Activated naive CD8-positive, alpha-beta T cell treated with anti-CD3 and anti-CD28 coated beads, Interleukin-2, amount 50 U/mL, for 24 hours (primary cell): ENCODE results near the gene THOP1.
"Not testable (repeated sequence)": the region's sequence is repeated elsewhere in the genome, so short reads cannot be mapped to it uniquely, and the experiment has no call there.

ENCODE experiments used
- ATAC-seq: fragments of 150-1000 bp; cut with Tn5 transposase; one replicate; pipeline ENCODE4 v1.10.0; 2021
- DNase-seq: peaks from one replicate; pipeline ENCODE4 v3.0.0; 2021
- H3K27ac Mint-ChIP-seq: one replicate; pipeline ENCODE4 v1.8.0; 2021; ENCODE audit warnings: mild to moderate bottlenecking, mixed read lengths
- H3K27me3 Mint-ChIP-seq: one replicate; pipeline ENCODE4 v1.8.0; 2021; ENCODE audit warnings: mixed read lengths
- H3K36me3 Mint-ChIP-seq: one replicate; pipeline ENCODE4 v1.8.0; 2021; ENCODE audit warnings: low read depth, mixed read lengths
- H3K4me1 Mint-ChIP-seq: one replicate; pipeline ENCODE4 v1.8.0; 2021; ENCODE audit warnings: mixed read lengths
- H3K4me3 Mint-ChIP-seq: one replicate; pipeline ENCODE4 v1.8.0; 2021; ENCODE audit warnings: mild to moderate bottlenecking, moderate library complexity, mixed read lengths
- H3K9me3 Mint-ChIP-seq: one replicate; pipeline ENCODE4 v1.8.0; 2021; ENCODE audit warnings: mixed read lengths

Gene THOP1

GRCh38 chr19:2783781-2784145 is 1.5 kb upstream of the THOP1 start:
- Mint-ChIP-seq H3K27me3 (no peaks in the 10 kb centered on the region), H3K9me3 (no peaks in the 10 kb centered on the region), H3K36me3 (peaks cover 21% of the 10 kb centered on the region), H3K4me3 (peak overlapping the region; percentile 93), H3K4me1 (peaks cover 65% of the 10 kb centered on the region), H3K27ac (peak overlapping the region; percentile 94)
- ATAC-seq (no peak), DNase-seq (no peak)

- Mint-ChIP-seq H3K27me3 (no peaks in the 10 kb centered on the region), H3K27ac (no peak overlapping the region), H3K4me1 (peaks cover 58% of the 10 kb centered on the region), H3K4me3 (peak overlapping the region; percentile 94), H3K36me3 (peaks cover 23% of the 10 kb centered on the region), H3K9me3 (no peaks in the 10 kb centered on the region)
- no peak for ATAC-seq
- DNase-seq, result no peak
These were observed 1.8 kb downstream of the THOP1 start for GRCh38 chr19:2787115-2787514.

GRCh38 chr19:2788237-2788636 is 2.9 kb downstream of the THOP1 start:
- no peak overlapping the region for H3K27ac Mint-ChIP-seq
- peak overlapping the region; percentile 29 for H3K4me3 Mint-ChIP-seq
- H3K9me3 Mint-ChIP-seq, result no peaks in the 10 kb centered on the region
- peaks cover 30% of the 10 kb centered on the region for H3K36me3 Mint-ChIP-seq
- no peak for DNase-seq
- H3K4me1 Mint-ChIP-seq, result peaks cover 53% of the 10 kb centered on the region
- H3K27me3 Mint-ChIP-seq, result no peaks in the 10 kb centered on the region
- no peak for ATAC-seq

GRCh38 chr19:2790194-2790556 is 4.9 kb downstream of the THOP1 start:
- H3K9me3 Mint-ChIP-seq, result no peaks in the 10 kb centered on the region

GRCh38 chr19:2790557-2791271 is 5.4 kb downstream of the THOP1 start:
- peaks cover 34% of the 10 kb centered on the region for H3K4me1 Mint-ChIP-seq
- DNase-seq (no peak), ATAC-seq (no peak)
- H3K9me3 Mint-ChIP-seq, result no peaks in the 10 kb centered on the region
- no peaks in the 10 kb centered on the region for H3K27me3 Mint-ChIP-seq
- peaks cover 39% of the 10 kb centered on the region for H3K36me3 Mint-ChIP-seq
- H3K27ac Mint-ChIP-seq, result no peak overlapping the region
- no peak overlapping the region for H3K4me3 Mint-ChIP-seq

More at GRCh38 chr19:2790194-2790556, 4.9 kb downstream of the THOP1 start:
- Mint-ChIP-seq H3K4me1 (peaks cover 34% of the 10 kb centered on the region), H3K27me3 (no peaks in the 10 kb centered on the region), H3K36me3 (peaks cover 34% of the 10 kb centered on the region), H3K4me3 (no peak overlapping the region), H3K27ac (no peak overlapping the region)
- DNase-seq, result no peak
- no peak for ATAC-seq

- peaks cover 46% of the 10 kb centered on the region for H3K36me3 Mint-ChIP-seq
- peaks cover 28% of the 10 kb centered on the region for H3K4me1 Mint-ChIP-seq
- no peaks in the 10 kb centered on the region for H3K27me3 Mint-ChIP-seq
- no peak overlapping the region for H3K4me3 Mint-ChIP-seq
- no peak for ATAC-seq
- no peak for DNase-seq
- no peaks in the 10 kb centered on the region for H3K9me3 Mint-ChIP-seq
- H3K27ac Mint-ChIP-seq, result no peak overlapping the region
These were observed 6.1 kb downstream of the THOP1 start for GRCh38 chr19:2791440-2791839.

DNA sequence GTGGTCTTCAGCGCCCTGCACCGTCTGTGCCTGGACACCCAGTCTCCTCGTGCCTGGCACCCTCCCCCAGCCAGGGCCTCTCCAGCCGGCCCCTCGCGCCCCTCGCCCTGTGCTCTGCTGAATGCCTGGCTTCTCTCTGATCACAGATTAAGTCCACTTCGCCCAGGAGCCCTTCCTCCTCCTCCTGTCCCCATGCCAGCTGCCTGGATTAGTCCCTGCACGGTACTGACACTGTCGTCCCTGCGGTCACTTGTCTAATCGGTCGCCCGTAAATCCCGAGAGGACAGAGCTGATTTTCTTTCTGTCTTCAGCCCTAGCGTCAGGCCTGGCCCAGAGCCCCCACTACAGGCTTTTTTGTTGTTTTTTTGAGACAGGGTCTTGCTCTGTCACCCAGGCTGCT is 6.6 kb downstream of the THOP1 start:
- ATAC-seq (no peak), DNase-seq (no peak)
- Mint-ChIP-seq H3K27me3 (no peaks in the 10 kb centered on the region), H3K9me3 (no peaks in the 10 kb centered on the region), H3K36me3 (peaks cover 46% of the 10 kb centered on the region), H3K4me3 (no peak overlapping the region), H3K4me1 (peaks cover 27% of the 10 kb centered on the region), H3K27ac (no peak overlapping the region)

GRCh38 chr19:2792666-2793065 is 7.4 kb downstream of the THOP1 start:
- DNase-seq, H3K27ac Mint-ChIP-seq, H3K9me3 Mint-ChIP-seq, H3K27me3 Mint-ChIP-seq, ATAC-seq, H3K4me3 Mint-ChIP-seq: not testable (repeated sequence)
- Mint-ChIP-seq H3K4me1 (peaks cover 20% of the 10 kb centered on the region), H3K36me3 (peaks cover 43% of the 10 kb centered on the region)

DNA sequence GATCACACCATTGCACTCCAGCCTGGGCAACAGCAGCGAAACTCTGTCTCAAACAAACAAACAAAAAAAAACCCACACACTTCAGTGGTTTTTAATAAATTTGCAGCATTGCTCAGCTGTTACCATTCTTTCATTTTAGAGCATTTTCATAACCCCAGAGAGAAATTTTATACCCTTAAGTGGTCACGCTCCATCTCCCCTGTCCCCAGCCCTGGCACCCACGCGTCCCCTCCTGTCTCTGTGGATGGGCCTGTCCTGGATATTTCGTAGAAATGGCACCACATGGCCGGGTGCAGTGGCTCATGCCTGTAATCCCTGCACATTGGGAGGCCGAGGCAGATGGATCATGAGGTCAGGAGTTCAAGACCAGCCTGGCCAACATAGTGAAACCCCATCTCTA is 7.8 kb downstream of the THOP1 start:
- Mint-ChIP-seq H3K4me1 (peaks cover 18% of the 10 kb centered on the region), H3K4me3 (no peak overlapping the region), H3K27ac (no peak overlapping the region), H3K9me3 (no peaks in the 10 kb centered on the region), H3K36me3 (peaks cover 41% of the 10 kb centered on the region), H3K27me3 (no peaks in the 10 kb centered on the region)
- no peak for DNase-seq
- ATAC-seq, result no peak

DNA sequence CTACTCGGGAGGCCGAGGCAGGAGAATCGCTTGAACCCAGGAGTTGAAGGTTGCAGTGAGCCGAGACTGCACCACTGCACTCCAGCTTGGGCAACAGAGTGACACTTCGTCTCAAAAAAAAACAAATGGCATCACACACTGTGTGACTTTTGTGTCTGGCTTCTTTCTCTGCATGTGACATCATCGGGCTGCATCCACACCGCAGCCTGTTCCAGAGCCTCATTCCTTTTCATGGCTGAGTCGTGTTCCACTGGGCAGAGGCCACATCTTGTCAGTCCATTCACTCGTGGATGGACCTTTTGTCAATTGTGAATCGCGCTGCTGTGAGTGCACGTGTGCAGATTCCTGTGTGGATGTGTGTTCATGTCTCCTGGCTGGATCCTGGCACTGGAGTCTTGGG is 8.3 kb downstream of the THOP1 start:
- Mint-ChIP-seq H3K4me1 (peaks cover 15% of the 10 kb centered on the region), H3K27me3 (no peaks in the 10 kb centered on the region), H3K27ac (no peak overlapping the region), H3K36me3 (peaks cover 39% of the 10 kb centered on the region), H3K9me3 (no peaks in the 10 kb centered on the region), H3K4me3 (no peak overlapping the region)
- ATAC-seq (no peak), DNase-seq (no peak)

DNA sequence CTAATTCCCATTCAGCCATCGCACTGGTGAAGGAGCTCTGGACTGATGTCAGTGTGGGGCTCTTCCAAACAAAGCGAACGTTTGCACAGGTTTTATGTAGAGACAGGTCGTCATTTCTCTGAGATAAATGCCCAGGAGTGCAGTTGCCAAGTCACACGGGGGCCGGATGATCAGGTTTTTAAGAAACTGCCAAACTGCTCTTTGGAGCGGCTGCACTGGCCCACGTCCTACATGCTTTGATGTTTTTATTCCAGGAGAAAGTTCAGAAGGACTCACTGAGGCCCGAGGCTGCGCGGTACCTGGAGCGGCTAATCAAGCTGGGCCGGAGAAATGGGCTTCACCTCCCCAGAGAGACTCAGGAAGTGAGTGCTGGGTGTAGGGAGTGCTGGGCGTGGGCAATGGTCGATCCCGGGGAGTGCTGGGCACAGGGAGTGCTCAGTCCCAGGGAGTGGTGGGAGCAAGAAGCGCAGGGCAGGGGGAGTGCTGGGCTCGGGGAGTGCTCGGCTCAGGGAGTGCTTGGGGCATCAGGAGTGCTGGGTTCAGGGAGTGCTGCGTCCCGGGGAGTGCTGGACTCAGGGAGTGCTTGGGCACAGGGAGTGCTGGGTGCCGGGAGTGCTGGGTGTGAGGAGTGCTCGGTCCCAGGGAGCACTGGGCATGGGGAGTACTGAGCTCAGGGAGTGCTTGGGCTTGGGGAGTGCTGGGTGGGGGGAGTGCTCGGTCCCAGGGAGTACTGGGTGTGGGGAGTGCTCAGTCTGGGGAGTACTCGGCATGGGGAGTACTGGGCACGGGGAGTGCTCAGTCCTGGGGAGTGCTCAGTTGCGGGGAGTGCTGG is 10.7 kb downstream of the THOP1 start:
- H3K27ac Mint-ChIP-seq, result no peak overlapping the region
- peaks cover 33% of the 10 kb centered on the region for H3K36me3 Mint-ChIP-seq
- no peaks in the 10 kb centered on the region for H3K27me3 Mint-ChIP-seq
- no peaks in the 10 kb centered on the region for H3K9me3 Mint-ChIP-seq
- no peak overlapping the region for H3K4me3 Mint-ChIP-seq
- DNase-seq, result no peak
- no peaks in the 10 kb centered on the region for H3K4me1 Mint-ChIP-seq
- ATAC-seq, result no peak

- peaks cover 34% of the 10 kb centered on the region for H3K36me3 Mint-ChIP-seq
These were observed 11.5 kb downstream of the THOP1 start for GRCh38 chr19:2796659-2797266.

DNA sequence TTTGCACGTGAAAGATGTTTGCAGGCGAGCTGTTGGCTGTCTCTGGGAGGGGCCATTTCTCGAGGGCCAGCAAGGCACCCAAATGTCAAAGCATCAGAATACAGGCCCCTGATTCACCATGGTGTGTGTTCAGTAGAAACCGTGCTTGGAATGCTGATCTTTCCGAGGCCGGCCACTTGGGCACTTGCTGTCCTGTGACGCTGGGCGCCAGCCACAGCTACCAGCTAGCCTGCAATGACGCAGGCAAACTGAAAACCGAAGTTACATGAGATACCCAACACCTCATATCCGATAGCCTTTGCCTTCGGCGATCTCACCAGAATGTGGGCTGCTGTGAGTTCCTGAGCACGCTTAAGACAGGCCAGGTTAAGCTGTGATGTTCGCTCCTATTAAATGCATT is 12.0 kb downstream of the THOP1 start:
- H3K4me3 Mint-ChIP-seq, result no peak overlapping the region
- H3K4me1 Mint-ChIP-seq, result no peaks in the 10 kb centered on the region
- no peak for ATAC-seq
- no peak overlapping the region for H3K27ac Mint-ChIP-seq
- H3K27me3 Mint-ChIP-seq, result no peaks in the 10 kb centered on the region
- DNase-seq, result no peak
- no peaks in the 10 kb centered on the region for H3K9me3 Mint-ChIP-seq
- peaks cover 36% of the 10 kb centered on the region for H3K36me3 Mint-ChIP-seq

More at GRCh38 chr19:2796659-2797266, 11.5 kb downstream of the THOP1 start:
- Mint-ChIP-seq H3K27me3 (no peaks in the 10 kb centered on the region), H3K27ac (no peak overlapping the region), H3K9me3 (no peaks in the 10 kb centered on the region), H3K4me1 (no peaks in the 10 kb centered on the region), H3K4me3 (no peak overlapping the region)
- DNase-seq (no peak), ATAC-seq (peak; percentile 30)

DNA sequence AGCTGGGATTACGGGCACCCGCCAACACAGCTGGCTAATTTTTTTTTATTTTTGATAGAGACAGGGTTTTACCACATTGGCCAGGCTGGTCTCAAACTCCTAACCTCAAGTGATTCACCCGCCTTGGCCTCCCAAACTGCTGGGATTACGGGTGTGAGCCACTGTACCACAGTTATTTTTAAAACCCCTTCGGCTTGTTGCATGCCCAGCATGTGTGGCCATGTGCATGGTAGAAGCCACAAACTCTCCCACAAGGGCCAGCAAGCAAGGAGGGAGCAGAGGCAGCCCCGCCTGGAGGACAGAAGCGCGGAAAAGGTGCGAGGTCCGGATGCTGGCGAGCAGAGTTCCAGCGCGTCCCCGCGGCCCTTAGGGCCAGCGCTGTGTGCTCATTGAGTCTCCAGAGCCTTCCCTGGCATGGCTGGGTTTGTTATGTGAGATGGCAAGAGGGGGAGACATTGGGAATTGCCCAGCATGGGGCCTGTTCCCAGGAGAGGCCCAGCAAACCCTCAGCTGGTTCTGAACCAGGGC is 12.9 kb downstream of the THOP1 start:
- Mint-ChIP-seq H3K4me3 (no peak overlapping the region), H3K36me3 (peaks cover 38% of the 10 kb centered on the region), H3K27ac (no peak overlapping the region), H3K4me1 (peaks cover 5% of the 10 kb centered on the region), H3K9me3 (no peaks in the 10 kb centered on the region), H3K27me3 (no peaks in the 10 kb centered on the region)
- DNase-seq, result no peak
- ATAC-seq, result no peak

DNA sequence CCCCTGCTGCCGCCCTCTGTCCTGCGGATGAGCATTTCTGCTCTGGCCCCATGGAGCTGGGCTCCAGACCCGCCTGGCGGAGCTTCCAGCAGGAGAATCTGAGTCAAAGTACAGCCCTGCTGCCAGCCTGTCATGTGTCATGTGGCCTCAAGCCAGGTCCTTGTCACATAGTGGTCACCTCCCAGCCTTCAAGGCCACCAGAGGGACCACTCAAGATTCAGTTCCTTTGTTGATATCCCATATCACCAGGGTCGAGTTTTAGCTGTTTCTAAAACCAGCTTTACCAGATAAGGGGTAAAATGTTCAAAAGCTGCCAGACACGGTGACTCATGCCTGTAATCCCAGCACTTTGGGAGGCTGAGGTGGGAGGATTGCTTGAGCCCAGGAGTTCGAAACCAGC is 13.4 kb downstream of the THOP1 start:
- Mint-ChIP-seq H3K4me3 (no peak overlapping the region), H3K27me3 (no peaks in the 10 kb centered on the region), H3K4me1 (peaks cover 10% of the 10 kb centered on the region), H3K9me3 (no peaks in the 10 kb centered on the region), H3K27ac (no peak overlapping the region), H3K36me3 (peaks cover 40% of the 10 kb centered on the region)
- DNase-seq (no peak), ATAC-seq (no peak)
